T-helper 2 cell treated with Interferon-gamma antibody and Interleukin-4, amounts not matched to agents 5 μg/mL and 100 μg/mL, for 36 hours (primary cell): ENCODE measurements around the gene MSANTD7.
A peak's percentile ranks its signal among the peaks of the same experiment; 100 is the strongest.

Experiments
- DNase-seq: peaks from one replicate; pipeline ENCODE4 v3.0.0; 2021; ENCODE audit warnings: low spot score
- H3K27ac Mint-ChIP-seq: one replicate; pipeline ENCODE4 v1.8.0; 2021; ENCODE audit warnings: mild to moderate bottlenecking, mixed read lengths
- H3K27me3 Mint-ChIP-seq: one replicate; pipeline ENCODE4 v1.8.0; 2021; ENCODE audit warnings: low read depth, mixed read lengths
- H3K36me3 Mint-ChIP-seq: one replicate; pipeline ENCODE4 v1.8.0; 2021; ENCODE audit warnings: low read depth, mixed read lengths
- H3K4me1 Mint-ChIP-seq: one replicate; pipeline ENCODE4 v1.8.0; 2021; ENCODE audit warnings: low read depth, mixed read lengths
- H3K4me3 Mint-ChIP-seq: one replicate; pipeline ENCODE4 v1.8.0; 2022; ENCODE audit warnings: mild to moderate bottlenecking, moderate library complexity, mixed read lengths
- H3K9me3 Mint-ChIP-seq: one replicate; pipeline ENCODE4 v1.8.0; 2021; ENCODE audit warnings: mixed read lengths

Gene MSANTD7

GRCh38 chr10:14821635-14822375 lies 16.3 kb upstream of the MSANTD7 start:
- H3K9me3 Mint-ChIP-seq: no peaks in the 10 kb centered on the region
- H3K4me3 Mint-ChIP-seq: no peak overlapping the region
- H3K36me3 Mint-ChIP-seq: no peaks in the 10 kb centered on the region
- no peak for DNase-seq
- peaks cover 13% of the 10 kb centered on the region for H3K27me3 Mint-ChIP-seq
- no peak overlapping the region for H3K27ac Mint-ChIP-seq
- peaks cover 6% of the 10 kb centered on the region for H3K4me1 Mint-ChIP-seq

GRCh38 chr10:14822879-14823755 lies 15.0 kb upstream of the MSANTD7 start:
- Mint-ChIP-seq H3K27me3 (peaks cover 13% of the 10 kb centered on the region), H3K27ac (no peak overlapping the region), H3K9me3 (no peaks in the 10 kb centered on the region), H3K4me3 (no peak overlapping the region), H3K4me1 (peaks cover 6% of the 10 kb centered on the region), H3K36me3 (no peaks in the 10 kb centered on the region)
- no peak for DNase-seq

DNA sequence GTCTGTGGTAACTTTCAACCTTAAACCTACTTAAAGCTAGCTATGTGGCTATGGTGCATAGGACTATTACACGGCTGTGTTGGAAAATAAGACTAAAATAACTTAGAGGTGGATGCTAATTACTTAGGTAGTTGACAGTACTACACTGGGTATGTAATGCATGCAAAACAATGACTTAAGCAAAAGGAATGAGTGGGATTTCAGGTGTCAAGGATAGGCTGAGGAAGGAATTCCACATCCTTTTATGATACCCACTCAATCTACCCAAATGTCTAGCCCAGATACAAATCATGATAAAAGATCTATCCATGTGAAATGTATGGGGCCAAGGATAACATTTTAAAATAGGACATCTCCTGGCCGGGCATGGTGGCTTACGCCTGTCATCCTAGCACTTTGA lies 14.1 kb upstream of the MSANTD7 start:
- Mint-ChIP-seq H3K9me3 (no peaks in the 10 kb centered on the region), H3K4me1 (peaks cover 6% of the 10 kb centered on the region), H3K36me3 (no peaks in the 10 kb centered on the region), H3K27me3 (peaks cover 13% of the 10 kb centered on the region), H3K4me3 (no peak overlapping the region), H3K27ac (no peak overlapping the region)
- DNase-seq: no peak

GRCh38 chr10:14826076-14826829 lies 11.9 kb upstream of the MSANTD7 start:
- no peak for DNase-seq
- H3K36me3 Mint-ChIP-seq: no peaks in the 10 kb centered on the region
- H3K4me1 Mint-ChIP-seq: no peaks in the 10 kb centered on the region
- H3K9me3 Mint-ChIP-seq: no peaks in the 10 kb centered on the region
- no peak overlapping the region for H3K4me3 Mint-ChIP-seq
- no peak overlapping the region for H3K27ac Mint-ChIP-seq
- peaks cover 13% of the 10 kb centered on the region for H3K27me3 Mint-ChIP-seq

GRCh38 chr10:14833106-14833505 lies 5.0 kb upstream of the MSANTD7 start:
- H3K4me3 Mint-ChIP-seq: no peak overlapping the region
- H3K27me3 Mint-ChIP-seq: no peaks in the 10 kb centered on the region
- no peak overlapping the region for H3K27ac Mint-ChIP-seq
- peaks cover 7% of the 10 kb centered on the region for H3K4me1 Mint-ChIP-seq
- H3K9me3 Mint-ChIP-seq: no peaks in the 10 kb centered on the region
- DNase-seq: no peak
- no peaks in the 10 kb centered on the region for H3K36me3 Mint-ChIP-seq

DNA sequence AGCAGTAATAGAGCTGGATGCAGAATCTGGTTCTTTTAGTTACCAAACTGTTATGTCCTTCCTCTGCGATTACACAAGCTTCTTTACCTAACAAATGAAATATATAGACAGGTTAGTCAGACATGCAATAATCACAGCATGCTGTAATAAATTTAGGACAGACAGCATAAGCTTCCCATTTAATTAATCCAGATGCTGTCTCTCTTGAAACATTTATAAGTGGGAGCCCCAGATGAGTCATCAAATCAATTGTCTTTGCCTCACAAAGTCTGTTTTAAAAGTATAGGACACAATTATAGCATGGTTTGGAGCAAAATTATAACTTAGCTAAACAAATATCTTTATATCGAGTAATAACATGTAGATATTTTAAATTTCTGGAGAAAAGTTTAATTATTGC lies 1.9 kb upstream of the MSANTD7 start:
- Mint-ChIP-seq H3K9me3 (no peaks in the 10 kb centered on the region), H3K36me3 (peaks cover 16% of the 10 kb centered on the region), H3K4me3 (no peak overlapping the region), H3K27ac (no peak overlapping the region), H3K4me1 (peaks cover 23% of the 10 kb centered on the region), H3K27me3 (no peaks in the 10 kb centered on the region)
- DNase-seq: no peak

- DNase-seq: no peak
- peak overlapping the region; percentile 92 for H3K4me3 Mint-ChIP-seq
- H3K9me3 Mint-ChIP-seq: no peaks in the 10 kb centered on the region
- peaks cover 25% of the 10 kb centered on the region for H3K36me3 Mint-ChIP-seq
- no peaks in the 10 kb centered on the region for H3K27me3 Mint-ChIP-seq
- peaks cover 23% of the 10 kb centered on the region for H3K4me1 Mint-ChIP-seq
- H3K27ac Mint-ChIP-seq: peak overlapping the region; percentile 95
Observed at GRCh38 chr10:14837003-14837756, 926 bp upstream of the MSANTD7 start.

DNA sequence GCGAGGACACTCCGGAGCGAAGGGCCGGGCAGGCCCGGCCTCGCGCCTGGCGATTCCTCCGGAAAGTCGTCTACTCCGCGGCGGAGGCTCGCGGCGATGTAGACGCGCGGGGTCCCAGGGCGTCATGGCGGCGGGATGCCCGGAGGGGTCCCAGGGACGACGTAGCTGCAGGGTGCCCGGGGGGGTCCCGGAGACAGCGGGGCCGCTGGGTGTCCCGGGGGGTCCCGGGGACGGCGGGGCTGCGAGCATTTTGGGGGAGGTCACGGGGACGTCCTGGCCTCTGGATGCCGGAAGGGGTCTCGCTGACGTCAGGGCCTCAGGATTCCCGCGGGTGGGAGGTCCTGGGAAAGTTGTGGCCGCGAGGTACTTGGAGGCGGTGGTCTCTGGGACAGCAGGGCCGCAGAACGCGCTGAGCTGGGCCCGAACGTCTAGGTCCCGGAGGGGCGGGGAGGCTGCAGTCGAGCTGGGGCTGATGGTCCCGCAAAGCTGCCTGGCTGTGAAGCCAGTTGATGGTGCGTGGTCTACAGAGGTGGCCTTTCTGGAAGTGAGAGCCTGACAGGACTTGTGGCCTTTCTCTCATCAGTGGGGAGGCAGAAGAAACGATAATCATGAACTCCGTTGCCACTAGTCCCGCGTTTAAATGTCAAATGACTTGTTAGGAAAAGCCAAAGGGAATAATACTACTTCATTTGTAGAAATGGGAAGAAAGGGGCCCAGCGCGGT lies 637 bp downstream of the MSANTD7 start:
- DNase-seq: peak; percentile 26
- H3K4me1 Mint-ChIP-seq: peaks cover 23% of the 10 kb centered on the region
- no peaks in the 10 kb centered on the region for H3K9me3 Mint-ChIP-seq
- peak overlapping the region; percentile 95 for H3K27ac Mint-ChIP-seq
- no peaks in the 10 kb centered on the region for H3K27me3 Mint-ChIP-seq
- H3K36me3 Mint-ChIP-seq: peaks cover 33% of the 10 kb centered on the region
- H3K4me3 Mint-ChIP-seq: peak overlapping the region; percentile 92

DNA sequence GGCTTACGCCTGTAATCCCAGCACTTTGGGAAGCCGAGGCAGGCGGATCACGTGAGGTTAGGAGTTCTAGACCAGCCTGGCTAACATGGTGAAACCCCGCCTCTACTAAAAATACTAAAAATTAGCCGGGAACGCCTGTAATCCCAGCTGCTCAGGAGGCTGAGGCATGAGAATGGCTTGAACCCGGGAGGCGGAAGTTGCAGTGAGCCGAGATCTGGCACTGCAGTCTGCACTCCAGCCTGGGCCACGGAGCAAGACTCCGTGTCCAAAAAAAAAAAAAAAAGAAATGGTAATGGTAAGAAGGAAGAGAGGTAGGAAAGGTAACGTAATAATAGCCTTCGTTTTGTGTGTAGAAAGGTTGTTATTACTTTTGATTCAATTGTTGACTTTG lies 1.2 kb downstream of the MSANTD7 start:
- Mint-ChIP-seq H3K36me3 (peaks cover 37% of the 10 kb centered on the region), H3K27ac (peak overlapping the region; percentile 81), H3K9me3 (no peaks in the 10 kb centered on the region), H3K27me3 (no peaks in the 10 kb centered on the region), H3K4me1 (peaks cover 23% of the 10 kb centered on the region), H3K4me3 (peak overlapping the region; percentile 92)
- DNase-seq: no peak

GRCh38 chr10:14840178-14840577 lies 2.1 kb downstream of the MSANTD7 start:
- no peak for DNase-seq
- Mint-ChIP-seq H3K27me3 (no peaks in the 10 kb centered on the region), H3K4me1 (peaks cover 23% of the 10 kb centered on the region), H3K9me3 (no peaks in the 10 kb centered on the region), H3K27ac (peak overlapping the region; percentile 62), H3K4me3 (peak overlapping the region; percentile 72), H3K36me3 (peaks cover 45% of the 10 kb centered on the region)

- no peaks in the 10 kb centered on the region for H3K27me3 Mint-ChIP-seq
- no peaks in the 10 kb centered on the region for H3K9me3 Mint-ChIP-seq
- DNase-seq: no peak
- no peak overlapping the region for H3K4me3 Mint-ChIP-seq
- H3K36me3 Mint-ChIP-seq: peaks cover 47% of the 10 kb centered on the region
- no peak overlapping the region for H3K27ac Mint-ChIP-seq
- H3K4me1 Mint-ChIP-seq: peaks cover 16% of the 10 kb centered on the region
Observed at GRCh38 chr10:14843327-14843988, 5.4 kb downstream of the MSANTD7 start.

GRCh38 chr10:14844948-14845347 lies 6.8 kb downstream of the MSANTD7 start:
- Mint-ChIP-seq H3K9me3 (no peaks in the 10 kb centered on the region), H3K27ac (no peak overlapping the region), H3K4me3 (no peak overlapping the region)

More at GRCh38 chr10:14844948-14845347, 6.8 kb downstream of the MSANTD7 start:
- no peak for DNase-seq
- Mint-ChIP-seq H3K36me3 (peaks cover 45% of the 10 kb centered on the region), H3K4me1 (peaks cover 5% of the 10 kb centered on the region), H3K27me3 (no peaks in the 10 kb centered on the region)
